ENCODE data around the gene TM9SF1. TPM values are rescaled to one million over a fixed set of nuclear protein-coding genes. Genes with fewer than 3 reads are reported as not detected.

The TM9SF1 gene
- polyA plus RNA-seq, 2 of the 4 experiments (the other 2 are of a cell fraction): 48.0 to 62.2 TPM

DNA sequence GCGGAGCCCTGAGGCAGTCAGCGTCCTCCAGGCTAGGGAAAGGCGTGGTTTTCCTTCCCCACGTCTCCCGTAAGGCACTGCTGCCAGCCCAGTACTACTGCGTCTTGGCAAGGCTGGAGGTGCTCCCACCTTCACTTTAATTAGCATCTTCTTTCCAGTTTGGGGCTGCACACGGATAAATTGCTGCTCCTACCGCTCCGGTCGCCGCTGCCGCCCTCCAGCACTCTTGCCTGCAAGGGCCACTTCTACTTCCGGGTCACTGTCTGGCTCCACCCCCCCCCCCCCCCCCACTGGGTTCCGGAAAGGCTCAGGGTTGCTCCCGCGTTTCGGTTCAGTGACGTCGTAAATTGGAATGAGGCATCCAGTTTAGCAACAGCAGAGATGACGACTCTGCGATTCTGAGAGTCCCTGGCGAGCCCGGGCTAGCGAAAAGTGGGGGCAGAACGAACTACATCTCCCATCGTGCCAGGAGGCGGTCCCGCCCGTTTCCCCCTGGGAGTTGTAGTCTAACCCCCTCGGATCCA is 36.9 kb upstream of the TM9SF1 start, which contains the start of gene NEDD8 (continued):
- no peak for TF ChIP-seq EHMT2 (IDR thresholded peaks at IDR 0.05; ENCODE audit: low read depth)
- peak; percentile 31; the same call in 1 of the 2 replicates for TF ChIP-seq PHF8 (IDR thresholded peaks at IDR 0.05; ENCODE audit: borderline replicate concordance, low read depth)
- TF ChIP-seq NPAS2 (CRISPR knock-in tag; IDR thresholded peaks at IDR 0.05; ENCODE audit: borderline replicate concordance): no peak
- TF ChIP-seq, protein P1, sequence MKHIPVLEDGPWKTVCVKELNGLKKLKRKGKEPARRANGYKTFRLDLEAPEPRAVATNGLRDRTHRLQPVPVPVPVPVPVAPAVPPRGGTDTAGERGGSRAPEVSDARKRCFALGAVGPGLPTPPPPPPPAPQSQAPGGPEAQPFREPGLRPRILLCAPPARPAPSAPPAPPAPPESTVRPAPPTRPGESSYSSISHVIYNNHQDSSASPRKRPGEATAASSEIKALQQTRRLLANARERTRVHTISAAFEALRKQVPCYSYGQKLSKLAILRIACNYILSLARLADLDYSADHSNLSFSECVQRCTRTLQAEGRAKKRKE (CRISPR knock-in tag; IDR thresholded peaks at IDR 0.05; ENCODE audit: low read depth): no peak
- TF ChIP-seq FOSL2 (IDR thresholded peaks at IDR 0.05): no peak
- no peak for TF ChIP-seq FOSL2 (CRISPR knock-in tag; IDR thresholded peaks at IDR 0.05)

DNA sequence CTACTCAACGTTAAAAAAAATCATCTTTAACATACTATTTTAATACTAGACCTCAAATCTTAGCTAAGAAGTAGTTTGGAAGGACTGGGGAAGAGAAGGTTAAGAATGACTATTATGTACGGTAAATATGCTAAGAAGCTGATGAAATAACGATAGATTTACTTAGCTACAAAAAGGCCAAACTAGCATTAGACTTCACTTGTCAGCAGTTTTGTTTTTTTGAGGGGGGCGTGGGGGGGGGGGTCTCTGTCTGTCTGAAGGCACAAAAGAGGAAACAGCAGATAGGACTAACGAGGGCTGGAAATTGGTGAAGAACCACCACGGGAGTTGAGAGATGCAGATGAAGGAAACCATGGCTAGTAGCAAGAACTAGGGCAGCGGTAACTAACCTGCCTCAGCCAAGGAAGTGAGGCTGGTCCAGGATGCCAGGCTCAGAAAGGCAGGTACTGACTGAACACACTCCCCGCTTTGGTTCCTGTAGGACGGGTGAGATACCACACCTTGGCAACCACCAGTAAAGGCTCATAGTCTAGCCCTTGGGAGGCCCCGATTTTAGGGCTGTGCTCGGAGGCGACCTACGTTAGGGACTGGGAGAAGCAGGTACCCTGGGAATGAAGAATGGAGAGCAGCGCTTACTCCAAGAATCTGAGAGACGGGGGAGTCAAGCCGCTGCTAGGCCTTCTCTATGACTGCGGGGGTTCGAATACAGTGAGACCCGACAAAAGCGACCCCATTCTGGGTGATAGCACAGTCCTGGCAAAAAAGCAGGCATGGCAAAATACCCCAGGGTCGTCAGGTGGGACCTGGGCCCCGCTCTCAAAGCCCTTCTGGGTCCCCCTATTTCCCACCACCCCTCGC is 36.3 kb upstream of the TM9SF1 start:
- peak; percentile 25 to 45; a peak in 5 of 6 replicates for ATAC-seq
- Histone ChIP-seq H3K4me3 (peak overlapping the region; percentile 73), H3K4me2 (peak overlapping the region; percentile 94), H3K9me3 (no peaks in the 10 kb centered on the region), H3K4me1 (peaks cover 18% of the 10 kb centered on the region), H3K27ac (peak overlapping the region; percentile 85 to 96)
- ChIA-PET POLR2A (interaction anchor here (0.7 to 1.0 kb wide), 2 partner anchors 16 to 42 kb away, joined by 3 to 7 read pairs; partner anchors contain the start of gene MDP1), CTCF (interaction anchor here (0.9 to 1.6 kb wide), 3 partner anchors 12 to 66 kb away, joined by 4 to 11 read pairs (median 6); partner anchors contain the start of gene MDP1)
- peak in 1 of 2 experiments; percentile 36 for DNase-seq (ENCODE audit: low read depth in 1 of 2, low spot score in 1 of 2)
- TF ChIP-seq MAFK (IDR thresholded peaks at IDR 0.05; ENCODE audit: partially characterized antibody) (peak; percentile 29), HOXB5 (CRISPR knock-in tag; IDR thresholded peaks at IDR 0.05) (no peak), KDM5A (IDR thresholded peaks at IDR 0.05) (0 out of 2 replicates have a peak, but pooled peaks have one; percentile 32)
- 13% methylated on average over 22 of the region's 23 CpGs for WGBS (ENCODE audit: missing lambda C conversion rate)
- no peak for FAIRE-seq

DNA sequence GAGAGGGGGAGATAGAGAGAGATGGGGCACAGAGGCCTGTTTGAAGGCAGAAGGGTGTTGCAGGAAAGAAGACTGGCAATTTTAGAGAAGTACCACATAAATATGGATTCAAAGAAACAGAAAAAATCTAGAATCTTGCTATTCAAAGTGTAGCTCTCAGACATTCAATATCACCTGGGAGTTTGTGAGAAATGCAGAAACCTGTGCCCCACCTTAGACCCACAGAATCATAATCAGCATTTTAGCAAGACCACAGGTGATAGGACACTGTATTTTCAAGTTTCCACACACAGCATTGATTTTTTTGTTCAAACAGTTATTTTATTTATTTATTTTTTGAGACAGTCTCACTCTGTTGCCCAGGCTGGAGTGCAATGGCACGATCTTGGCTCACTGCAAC is 33.7 kb upstream of the TM9SF1 start:
- no peak for TF ChIP-seq CBX8 (IDR thresholded peaks at IDR 0.05)
- TF ChIP-seq POLR2AphosphoS2 (conservative IDR thresholded peaks at IDR 0.05; ENCODE audit: low read length): no peak
- TF ChIP-seq CHD4 (IDR thresholded peaks at IDR 0.05; ENCODE audit: borderline replicate concordance): no peak
- TF ChIP-seq ZC3H11A (IDR thresholded peaks at IDR 0.05): no peak
- no peak for TF ChIP-seq TFCP2L1 (CRISPR knock-in tag; IDR thresholded peaks at IDR 0.05)
- DNase-seq (ENCODE audit: low read depth in 1 of 2, low spot score in 1 of 2) (no peak), FAIRE-seq (no peak), ATAC-seq (no peak)
- CTCF ChIA-PET: interaction anchor here (1.0 to 2.5 kb wide), 4 partner anchors 13 to 79 kb away, joined by 3 to 14 read pairs (median 4); partner anchors contain the start of genes CIDEB, MDP1 and TINF2
- WGBS (ENCODE audit: missing lambda C conversion rate): 73% methylated on average over 1 of the region's 1 CpG
- no peak overlapping the region for H3K4me3 ChIP-seq
- H3K9me3 ChIP-seq: no peaks in the 10 kb centered on the region
- peaks cover 21% of the 10 kb centered on the region for H3K4me1 ChIP-seq
- H3K4me2 ChIP-seq: no peak overlapping the region
- H3K27ac ChIP-seq: no peak overlapping the region
- POLR2A ChIA-PET: no interaction called here

DNA sequence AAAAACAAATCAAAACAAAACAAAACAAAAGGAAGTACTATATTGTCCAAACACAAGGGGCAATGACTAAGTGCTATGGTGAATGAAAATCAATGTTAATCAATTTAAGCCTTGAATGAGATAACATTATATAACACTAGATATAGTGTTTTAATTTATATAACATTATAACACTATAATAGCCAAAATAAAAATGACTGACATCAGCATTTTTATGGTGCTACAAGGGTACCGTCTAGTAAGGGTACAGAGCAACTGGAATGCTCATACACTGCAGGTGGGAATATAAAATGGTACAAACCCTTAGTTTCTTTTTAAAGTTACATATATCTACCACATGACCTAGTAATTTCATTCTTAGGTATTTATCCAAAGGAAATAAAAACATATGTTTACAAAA is 31.2 kb upstream of the TM9SF1 start:
- POLR2A ChIA-PET: no interaction called here
- TF ChIP-seq HDAC2 (IDR thresholded peaks at IDR 0.05) (no peak), MAFK (IDR thresholded peaks at IDR 0.05; ENCODE audit: partially characterized antibody) (peak; percentile 93)
- ATAC-seq (no peak), DNase-seq (ENCODE audit: low read depth in 1 of 2, low spot score in 1 of 2) (no peak), FAIRE-seq (no peak)
- no peak overlapping the region for H3K4me3 ChIP-seq
- no peak overlapping the region for H3K4me2 ChIP-seq
- CTCF ChIA-PET: interaction anchor here (1.0 to 1.4 kb wide), 3 partner anchors 10 to 16 kb away, joined by 3 to 6 read pairs (median 3); partner anchors contain the start of genes MDP1 and TINF2
- WGBS (ENCODE audit: missing lambda C conversion rate): 95% methylated on average over 1 of the region's 1 CpG
- H3K4me1 ChIP-seq: peaks cover 14% of the 10 kb centered on the region
- no peak overlapping the region for H3K27ac ChIP-seq
- no peaks in the 10 kb centered on the region for H3K9me3 ChIP-seq

DNA sequence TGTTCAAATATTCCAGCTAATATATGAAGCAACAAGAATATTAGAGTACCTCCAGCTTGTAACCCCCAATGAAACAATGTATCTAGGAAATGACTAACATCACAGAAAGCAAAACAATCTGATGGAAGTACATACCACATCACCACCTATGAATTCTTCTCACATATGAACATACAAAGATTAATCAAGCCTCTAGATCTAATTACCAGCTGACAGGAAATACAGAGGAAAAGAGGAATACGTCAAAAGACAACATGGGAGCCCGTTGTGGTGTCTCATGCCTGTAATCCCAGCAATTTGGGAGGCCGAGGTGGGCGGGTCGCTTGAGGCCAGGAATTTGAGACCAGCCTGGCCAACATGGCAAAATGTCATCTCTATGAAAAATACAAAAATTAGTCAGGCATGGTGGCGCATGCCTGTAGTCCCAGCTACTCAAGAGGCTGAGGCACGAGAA is 29.4 kb upstream of the TM9SF1 start:
- ATAC-seq: no peak
- no peak for FAIRE-seq
- Histone ChIP-seq H3K9me3 (no peaks in the 10 kb centered on the region), H3K4me3 (no peak overlapping the region), H3K4me1 (peaks cover 7% of the 10 kb centered on the region; the same call in 2 of the 3 replicates), H3K4me2 (no peak overlapping the region), H3K27ac (no peak overlapping the region)
- 86% methylated on average over 7 of the region's 7 CpGs for WGBS (ENCODE audit: missing lambda C conversion rate)
- TF ChIP-seq POLR2AphosphoS2 (conservative IDR thresholded peaks at IDR 0.05; ENCODE audit: low read length) (no peak), NR3C1 (IDR thresholded peaks at IDR 0.05) (no peak), EHF (CRISPR knock-in tag; IDR thresholded peaks at IDR 0.05) (no peak), MAFK (IDR thresholded peaks at IDR 0.05; ENCODE audit: partially characterized antibody) (no peak), TFCP2L1 (CRISPR knock-in tag; IDR thresholded peaks at IDR 0.05) (no peak), RFX5 (IDR thresholded peaks at IDR 0.05) (no peak), BHLHE40 (IDR thresholded peaks at IDR 0.05; ENCODE audit: low read depth, low read length) (no peak)
- TF ChIP-seq, protein P2, sequence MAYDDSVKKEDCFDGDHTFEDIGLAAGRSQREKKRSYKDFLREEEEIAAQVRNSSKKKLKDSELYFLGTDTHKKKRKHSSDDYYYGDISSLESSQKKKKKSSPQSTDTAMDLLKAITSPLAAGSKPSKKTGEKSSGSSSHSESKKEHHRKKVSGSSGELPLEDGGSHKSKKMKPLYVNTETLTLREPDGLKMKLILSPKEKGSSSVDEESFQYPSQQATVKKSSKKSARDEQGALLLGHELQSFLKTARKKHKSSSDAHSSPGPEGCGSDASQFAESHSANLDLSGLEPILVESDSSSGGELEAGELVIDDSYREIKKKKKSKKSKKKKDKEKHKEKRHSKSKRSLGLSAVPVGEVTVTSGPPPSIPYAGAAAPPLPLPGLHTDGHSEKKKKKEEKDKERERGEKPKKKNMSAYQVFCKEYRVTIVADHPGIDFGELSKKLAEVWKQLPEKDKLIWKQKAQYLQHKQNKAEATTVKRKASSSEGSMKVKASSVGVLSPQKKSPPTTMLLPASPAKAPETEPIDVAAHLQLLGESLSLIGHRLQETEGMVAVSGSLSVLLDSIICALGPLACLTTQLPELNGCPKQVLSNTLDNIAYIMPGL (CRISPR knock-in tag; IDR thresholded peaks at IDR 0.05; ENCODE audit: borderline replicate concordance): no peak
- TF ChIP-seq, protein P3, sequence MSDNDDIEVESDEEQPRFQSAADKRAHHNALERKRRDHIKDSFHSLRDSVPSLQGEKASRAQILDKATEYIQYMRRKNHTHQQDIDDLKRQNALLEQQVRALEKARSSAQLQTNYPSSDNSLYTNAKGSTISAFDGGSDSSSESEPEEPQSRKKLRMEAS (IDR thresholded peaks at IDR 0.05): no peak
- TF ChIP-seq, protein P1 (CRISPR knock-in tag; IDR thresholded peaks at IDR 0.05; ENCODE audit: low read depth): no peak
- DNase-seq (ENCODE audit: low read depth in 1 of 2, low spot score in 1 of 2): no peak
- CTCF ChIA-PET: interaction anchor here (0.7 to 1.9 kb wide), 4 partner anchors 9 to 84 kb away, joined by 3 to 5 read pairs (median 4); partner anchors contain the start of genes MDP1 and TINF2
- POLR2A ChIA-PET: interaction anchor here (1.4 kb wide), 1 partner anchor 18 kb away, joined by 3 read pairs; the partner anchor contains the start of gene TINF2
